GM21786 (cell line): ENCODE results near the gene DENND6A.
A peak's percentile ranks its signal among the peaks of the same experiment; 100 is the strongest.
"Not testable (repeated sequence)": the region's sequence is repeated elsewhere in the genome, so short reads cannot be mapped to it uniquely, and the experiment has no call there.

Source experiments
- ATAC-seq: cut with Tn5 transposase; IDR thresholded peaks from one replicate; pipeline ENCODE4 v1.9.1; 2021; ENCODE audit not compliant: unreplicated experiment

DENND6A gene

GRCh38 chr3:57646723-57647122 is 46.2 kb downstream of the DENND6A start:
- no peak for ATAC-seq

DNA sequence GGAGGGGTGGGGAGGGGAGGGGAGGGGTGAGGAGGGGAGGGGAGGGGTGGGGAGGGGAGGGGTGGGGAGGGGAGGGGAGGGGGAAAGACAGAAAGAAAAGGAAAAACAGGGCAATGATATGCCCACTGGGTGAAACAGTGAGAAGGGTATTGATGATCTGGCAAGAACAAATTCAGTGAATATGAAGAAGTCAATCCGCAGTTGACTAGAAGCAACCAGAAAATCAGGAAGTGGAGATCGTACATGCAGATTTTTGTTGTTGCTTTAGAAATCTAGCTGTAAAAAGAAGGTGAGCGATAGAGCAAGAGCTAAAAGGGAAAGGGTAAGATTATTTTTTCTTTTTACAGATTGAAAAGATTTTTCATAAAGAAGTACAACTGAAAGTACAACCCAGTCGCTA is 48.1 kb downstream of the DENND6A start:
- no peak for ATAC-seq

GRCh38 chr3:57637391-57637790 is 55.5 kb downstream of the DENND6A start:
- ATAC-seq: no peak

GRCh38 chr3:57634259-57634658 is 58.6 kb downstream of the DENND6A start:
- ATAC-seq: not testable (repeated sequence)

DNA sequence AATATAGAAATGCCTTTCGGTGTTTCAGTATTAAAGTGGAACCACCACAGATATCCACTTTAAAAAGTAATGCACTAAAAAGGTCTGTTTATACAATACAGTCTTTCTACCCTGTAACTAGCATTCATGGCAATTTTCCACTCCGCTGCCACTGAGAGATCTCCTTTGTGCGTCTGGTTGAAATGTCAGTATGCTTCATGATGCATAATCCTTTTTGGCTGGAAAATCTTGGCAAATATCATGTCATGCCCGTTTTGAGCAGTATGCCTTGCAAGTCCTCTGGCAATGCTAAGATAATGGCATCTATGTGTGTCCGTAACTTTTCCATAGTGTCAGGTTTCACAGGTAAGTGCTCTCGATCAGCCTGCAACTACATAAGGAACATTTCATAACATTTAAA is 64.9 kb downstream of the DENND6A start:
- no peak for ATAC-seq

DNA sequence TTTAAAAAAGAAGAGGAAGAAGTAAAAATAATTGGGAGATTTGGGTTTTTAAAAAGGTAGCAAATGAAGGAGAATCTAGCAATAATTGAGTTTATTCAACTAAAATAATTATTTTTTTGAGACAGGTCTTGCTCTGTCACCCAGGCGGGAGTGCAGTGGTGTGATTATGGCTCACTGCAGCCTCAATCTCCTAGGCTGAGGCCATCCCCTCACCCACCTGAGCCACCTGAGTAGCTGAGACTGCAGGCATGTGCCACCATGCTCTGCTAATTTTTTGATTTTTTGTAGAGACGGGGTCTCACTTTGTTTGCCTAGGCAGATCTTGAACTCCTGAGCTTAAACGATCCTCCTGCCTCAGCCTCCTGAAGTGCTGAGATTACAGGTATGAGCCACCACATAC is 68.1 kb downstream of the DENND6A start:
- no peak for ATAC-seq

GRCh38 chr3:57622362-57622761 is 70.5 kb downstream of the DENND6A start:
- ATAC-seq: no peak

GRCh38 chr3:57617739-57618138 is 75.1 kb downstream of the DENND6A start:
- ATAC-seq: no peak

GRCh38 chr3:57616233-57616632 is 76.6 kb downstream of the DENND6A start:
- no peak for ATAC-seq

DNA sequence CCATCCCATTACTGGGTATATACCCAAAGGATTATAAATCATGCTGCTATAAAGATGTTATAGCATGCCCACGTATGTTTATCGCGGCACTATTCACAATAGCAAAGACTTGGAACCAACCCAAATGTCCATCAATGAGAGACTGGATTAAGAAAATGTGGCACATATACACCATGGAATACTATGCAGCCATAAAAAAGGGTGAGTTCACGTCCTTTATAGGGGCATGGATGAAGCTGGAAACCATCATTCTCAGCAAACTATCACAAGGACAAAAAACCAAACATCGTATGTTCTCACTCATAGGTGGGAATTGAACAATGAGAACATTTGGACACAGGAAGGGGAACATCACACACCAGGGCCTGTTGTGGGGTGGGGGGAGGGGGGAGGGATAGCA is 81.0 kb downstream of the DENND6A start:
- not testable (repeated sequence) for ATAC-seq

DNA sequence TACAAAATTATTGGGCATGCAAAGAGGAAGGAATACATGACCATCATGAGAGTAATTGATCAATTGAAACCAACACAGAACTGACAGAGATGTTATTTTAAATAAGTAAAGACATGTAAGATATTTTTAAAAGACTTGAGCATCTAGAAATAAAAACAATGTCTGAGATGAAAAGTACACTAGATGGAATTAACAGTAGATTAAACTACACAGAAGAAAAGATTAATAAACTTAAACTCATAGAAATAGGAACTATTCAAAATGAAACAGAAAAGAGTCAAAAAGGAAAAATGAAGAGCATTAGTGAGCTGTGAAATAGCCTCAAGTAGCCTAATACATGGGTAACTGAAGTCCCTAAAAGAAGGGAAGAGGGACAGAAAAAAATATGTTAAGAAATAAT is 87.2 kb downstream of the DENND6A start:
- ATAC-seq: no peak

DNA sequence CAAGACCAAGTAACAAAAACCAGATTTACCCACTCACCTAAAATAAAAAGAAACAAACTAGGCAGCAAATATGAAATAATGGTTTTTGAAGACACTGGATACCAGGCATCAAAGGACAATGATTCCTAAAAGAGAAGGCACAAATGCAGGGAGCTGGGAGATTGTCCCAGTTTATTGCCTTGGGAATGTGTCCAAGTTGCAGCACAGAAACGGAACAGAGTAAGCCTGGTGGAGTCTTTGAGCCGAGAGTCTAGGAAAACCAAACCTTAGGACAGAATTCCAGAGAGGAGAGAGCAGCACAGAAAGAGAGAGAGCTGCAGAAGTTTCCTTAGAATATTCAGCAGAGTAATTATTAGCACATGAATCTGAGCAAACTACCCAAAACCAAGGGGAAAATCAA is 87.9 kb downstream of the DENND6A start:
- no peak for ATAC-seq

DNA sequence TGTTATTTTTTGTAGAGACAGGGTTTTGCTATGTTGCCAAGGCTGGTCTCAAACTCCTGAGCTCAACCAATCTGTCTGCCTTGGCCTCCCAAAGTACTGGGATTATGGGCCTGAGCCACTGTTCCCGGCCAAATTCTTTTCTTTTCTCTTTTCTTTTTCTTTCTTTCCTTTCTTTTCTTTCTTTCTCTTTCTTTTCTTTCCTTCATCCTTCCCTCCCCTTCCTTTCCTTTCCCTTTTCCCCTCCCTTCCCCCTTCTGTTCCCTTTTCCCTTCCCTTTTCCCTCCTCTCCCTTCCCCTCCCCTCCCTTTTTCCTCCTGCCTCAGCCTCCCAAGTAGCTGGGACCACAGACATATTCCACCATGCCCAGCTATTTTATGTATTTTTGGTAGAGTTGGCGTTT is 92.7 kb downstream of the DENND6A start:
- no peak for ATAC-seq

DNA sequence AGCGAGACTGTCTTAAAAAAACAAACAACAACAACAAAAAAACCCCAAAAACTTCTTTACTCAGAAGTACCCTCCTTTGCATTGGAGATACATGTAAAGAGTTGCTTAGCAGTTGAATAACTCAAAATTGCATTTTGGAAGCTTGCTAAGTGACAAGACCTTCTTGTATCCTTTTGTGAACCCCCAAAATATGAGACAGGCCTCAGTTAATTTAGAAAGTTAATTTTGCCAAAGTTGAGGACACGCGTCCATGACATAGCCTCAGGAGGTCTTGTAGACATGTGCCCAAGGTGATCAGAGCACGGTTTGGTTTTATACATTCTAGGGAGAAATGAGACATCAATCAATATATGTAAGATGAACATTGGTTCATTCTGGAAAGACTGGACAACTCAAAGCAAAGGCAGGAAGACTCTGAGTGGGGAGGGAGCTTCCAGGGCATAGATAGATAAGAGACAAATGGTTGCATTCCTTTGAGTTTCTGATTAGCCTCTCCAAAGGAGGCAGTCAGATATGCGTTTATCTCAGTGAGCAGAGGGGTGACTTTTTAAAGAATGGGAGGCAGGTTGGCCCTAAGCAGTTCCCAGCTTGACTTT is 94.0 kb downstream of the DENND6A start:
- no peak for ATAC-seq

GRCh38 chr3:57597127-57597923 is 95.6 kb downstream of the DENND6A start, which contains the start of gene ARF4:
ARF4 (minus strand) TSS chr3:57597344; CDS start chr3:57597140, 204 bp downstream.
- peak; percentile 89 for ATAC-seq

DNA sequence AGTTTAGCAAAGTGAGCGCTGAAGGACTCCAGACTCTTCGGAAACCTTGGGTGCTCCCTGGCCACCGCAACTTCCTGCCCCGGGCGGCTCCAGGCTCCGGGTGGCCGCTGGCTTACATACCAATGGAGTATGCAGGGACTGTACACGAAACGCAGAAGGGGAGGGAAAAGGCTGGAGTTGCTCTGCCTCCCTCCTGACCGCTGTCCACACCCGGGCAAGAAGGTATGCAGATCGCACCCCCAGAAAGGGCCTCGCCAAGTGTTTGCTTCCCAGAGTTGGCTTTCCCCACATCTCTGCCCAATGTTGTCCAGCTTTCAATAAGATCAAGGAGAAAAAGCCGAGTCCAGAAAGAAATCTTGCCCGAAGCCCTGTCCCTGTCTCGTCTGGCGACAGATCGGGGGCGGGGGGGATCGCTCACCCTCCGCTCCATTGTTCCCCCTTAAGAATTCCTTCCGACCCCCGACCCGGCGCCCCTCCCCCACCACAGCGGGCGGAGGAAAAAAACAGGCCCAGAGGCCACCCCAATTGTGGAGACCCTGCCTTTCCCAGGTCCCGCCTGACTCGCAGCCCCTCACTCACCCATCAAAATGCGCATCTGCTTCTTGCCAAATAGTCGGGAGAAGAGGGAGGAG is 96.3 kb downstream of the DENND6A start:
- no peak for ATAC-seq

GRCh38 chr3:57594576-57594975 is 98.3 kb downstream of the DENND6A start:
- ATAC-seq: no peak

DNA sequence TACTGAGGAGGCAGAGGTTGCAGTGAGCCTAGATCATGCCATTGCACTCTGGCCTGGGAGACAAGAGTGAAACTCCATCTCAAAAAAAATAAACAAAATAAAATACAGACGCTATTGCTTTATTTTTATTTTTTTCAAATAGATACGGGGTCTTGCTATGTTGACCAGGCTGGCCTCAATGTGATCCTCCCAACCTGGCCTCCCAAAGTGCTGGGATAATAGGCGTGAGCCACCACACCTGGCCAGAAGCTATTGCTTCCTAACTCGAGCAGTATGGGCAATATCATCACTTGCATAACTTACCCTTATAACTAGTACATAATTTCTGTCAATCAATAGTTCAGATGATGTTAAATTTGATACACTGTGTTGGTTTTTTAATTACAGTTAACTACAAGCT is 98.7 kb downstream of the DENND6A start:
- no peak for ATAC-seq

- ATAC-seq: no peak
Observed at GRCh38 chr3:57592306-57592705, 100.6 kb downstream of the DENND6A start.

DNA sequence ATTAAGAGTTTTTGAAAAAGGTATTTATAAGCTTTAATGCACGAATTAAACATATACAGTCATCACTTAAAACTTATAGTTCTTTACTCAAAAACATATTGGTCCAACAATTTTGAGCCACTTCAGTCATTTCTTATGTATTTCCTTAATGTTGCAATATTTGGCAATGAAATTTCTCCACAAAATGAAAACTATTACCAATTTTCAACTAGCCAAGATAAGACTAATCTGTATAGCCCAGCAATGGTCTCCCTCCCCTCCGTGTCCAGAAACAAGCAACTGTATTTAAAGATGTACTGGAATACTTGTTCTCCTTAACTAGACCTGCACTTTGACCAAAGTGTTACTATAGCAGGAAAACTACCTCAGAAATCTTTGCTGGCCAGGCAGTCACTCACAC is 105.0 kb downstream of the DENND6A start:
- no peak for ATAC-seq

DNA sequence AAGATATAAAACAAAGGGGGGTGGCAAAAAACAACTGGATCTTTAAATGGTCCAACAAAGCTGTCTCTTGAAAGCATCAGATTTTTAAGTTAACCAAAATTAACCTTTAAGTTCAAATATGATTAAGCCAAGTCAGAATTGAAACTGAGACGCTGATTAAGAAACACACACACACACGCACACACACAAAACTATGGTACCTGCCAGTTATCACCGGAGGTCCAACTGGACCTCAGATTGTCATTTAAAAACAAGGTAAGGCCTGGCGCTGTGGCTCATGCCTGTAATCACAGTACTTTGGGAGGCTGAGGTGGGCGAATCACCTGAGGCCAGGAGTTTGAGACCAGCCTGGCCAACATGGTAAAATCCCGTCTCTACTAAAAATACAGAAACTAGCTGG is 106.1 kb downstream of the DENND6A start:
- ATAC-seq: no peak

DNA sequence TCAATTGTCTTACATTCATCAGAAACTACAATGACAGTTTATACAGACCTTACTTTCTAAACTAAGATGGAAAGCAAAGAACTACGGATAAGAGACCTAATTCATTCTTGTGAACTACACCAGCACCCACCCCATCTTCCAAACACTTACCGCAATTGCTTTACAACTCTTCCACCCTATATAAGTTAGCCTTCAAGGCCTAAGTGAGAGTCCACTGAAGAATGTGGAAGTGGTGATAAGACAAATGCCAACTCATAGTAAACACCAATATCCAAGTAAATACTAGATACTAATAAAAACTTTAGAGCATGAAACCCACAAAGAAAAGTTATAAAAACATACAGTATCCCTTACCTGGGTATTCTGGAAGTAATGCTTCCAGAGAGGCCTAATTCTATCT is 109.3 kb downstream of the DENND6A start:
- ATAC-seq: no peak
